Measurements from ENCODE around the gene SLC7A5.

Gene SLC7A5

GRCh38 chr16:87860553-87861299, 8.6 kb downstream of the SLC7A5 start (continued):
- TF ChIP-seq, protein P1, sequence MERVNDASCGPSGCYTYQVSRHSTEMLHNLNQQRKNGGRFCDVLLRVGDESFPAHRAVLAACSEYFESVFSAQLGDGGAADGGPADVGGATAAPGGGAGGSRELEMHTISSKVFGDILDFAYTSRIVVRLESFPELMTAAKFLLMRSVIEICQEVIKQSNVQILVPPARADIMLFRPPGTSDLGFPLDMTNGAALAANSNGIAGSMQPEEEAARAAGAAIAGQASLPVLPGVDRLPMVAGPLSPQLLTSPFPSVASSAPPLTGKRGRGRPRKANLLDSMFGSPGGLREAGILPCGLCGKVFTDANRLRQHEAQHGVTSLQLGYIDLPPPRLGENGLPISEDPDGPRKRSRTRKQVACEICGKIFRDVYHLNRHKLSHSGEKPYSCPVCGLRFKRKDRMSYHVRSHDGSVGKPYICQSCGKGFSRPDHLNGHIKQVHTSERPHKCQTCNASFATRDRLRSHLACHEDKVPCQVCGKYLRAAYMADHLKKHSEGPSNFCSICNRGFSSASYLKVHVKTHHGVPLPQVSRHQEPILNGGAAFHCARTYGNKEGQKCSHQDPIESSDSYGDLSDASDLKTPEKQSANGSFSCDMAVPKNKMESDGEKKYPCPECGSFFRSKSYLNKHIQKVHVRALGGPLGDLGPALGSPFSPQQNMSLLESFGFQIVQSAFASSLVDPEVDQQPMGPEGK (tag by site-specific recombination; IDR thresholded peaks at IDR 0.05), result peak; percentile 59
- TF ChIP-seq GLIS1 (tag by site-specific recombination; IDR thresholded peaks at IDR 0.05) (peak; percentile 84), ZBTB20 (tag by site-specific recombination; IDR thresholded peaks at IDR 0.05) (0 out of 2 replicates have a peak, but pooled peaks have one; percentile 31), ZBTB17 (tag by site-specific recombination; IDR thresholded peaks at IDR 0.05) (peak; percentile 81), BCL11B (tag by site-specific recombination; IDR thresholded peaks at IDR 0.05; ENCODE audit: low read depth) (no peak), ZBTB7A (tag by site-specific recombination; IDR thresholded peaks at IDR 0.05; ENCODE audit: low read depth) (no peak), ZNF335 (tag by site-specific recombination; conservative IDR thresholded peaks at IDR 0.05) (peak; percentile 41), ZNF24 (tag by site-specific recombination; IDR thresholded peaks at IDR 0.05) (no peak), KLF17 (tag by site-specific recombination; IDR thresholded peaks at IDR 0.05) (peak; percentile 52; the same call in 1 of the 2 replicates), ZBTB21 (tag by site-specific recombination; IDR thresholded peaks at IDR 0.05) (peak; percentile 17; the same call in 1 of the 2 replicates), ZEB2 (tag by site-specific recombination; IDR thresholded peaks at IDR 0.05) (peak; percentile 38; the same call in 1 of the 2 replicates), ZNF423 (tag by site-specific recombination; IDR thresholded peaks at IDR 0.05) (peak; percentile 45; the same call in 1 of the 2 replicates), ZIC2 (tag by site-specific recombination; IDR thresholded peaks at IDR 0.05) (peak; percentile 81), GLIS2 (tag by site-specific recombination; IDR thresholded peaks at IDR 0.05) (peak; percentile 54; the same call in 1 of the 2 replicates), IKZF3 (tag by site-specific recombination; IDR thresholded peaks at IDR 0.05) (peak; percentile 65), ZNF600 (tag by site-specific recombination; IDR thresholded peaks at IDR 0.05) (0 out of 2 replicates have a peak, but pooled peaks have one; percentile 43), SP2 (tag by site-specific recombination; IDR thresholded peaks at IDR 0.05) (peak; percentile 48), ZNF132 (tag by site-specific recombination; IDR thresholded peaks at IDR 0.05; ENCODE audit: borderline replicate concordance) (no peak)
- TF ChIP-seq, protein P2, sequence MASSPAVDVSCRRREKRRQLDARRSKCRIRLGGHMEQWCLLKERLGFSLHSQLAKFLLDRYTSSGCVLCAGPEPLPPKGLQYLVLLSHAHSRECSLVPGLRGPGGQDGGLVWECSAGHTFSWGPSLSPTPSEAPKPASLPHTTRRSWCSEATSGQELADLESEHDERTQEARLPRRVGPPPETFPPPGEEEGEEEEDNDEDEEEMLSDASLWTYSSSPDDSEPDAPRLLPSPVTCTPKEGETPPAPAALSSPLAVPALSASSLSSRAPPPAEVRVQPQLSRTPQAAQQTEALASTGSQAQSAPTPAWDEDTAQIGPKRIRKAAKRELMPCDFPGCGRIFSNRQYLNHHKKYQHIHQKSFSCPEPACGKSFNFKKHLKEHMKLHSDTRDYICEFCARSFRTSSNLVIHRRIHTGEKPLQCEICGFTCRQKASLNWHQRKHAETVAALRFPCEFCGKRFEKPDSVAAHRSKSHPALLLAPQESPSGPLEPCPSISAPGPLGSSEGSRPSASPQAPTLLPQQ (tag by site-specific recombination; IDR thresholded peaks at IDR 0.05), result peak; percentile 50; the same call in 1 of the 2 replicates
- TF ChIP-seq, protein P3, sequence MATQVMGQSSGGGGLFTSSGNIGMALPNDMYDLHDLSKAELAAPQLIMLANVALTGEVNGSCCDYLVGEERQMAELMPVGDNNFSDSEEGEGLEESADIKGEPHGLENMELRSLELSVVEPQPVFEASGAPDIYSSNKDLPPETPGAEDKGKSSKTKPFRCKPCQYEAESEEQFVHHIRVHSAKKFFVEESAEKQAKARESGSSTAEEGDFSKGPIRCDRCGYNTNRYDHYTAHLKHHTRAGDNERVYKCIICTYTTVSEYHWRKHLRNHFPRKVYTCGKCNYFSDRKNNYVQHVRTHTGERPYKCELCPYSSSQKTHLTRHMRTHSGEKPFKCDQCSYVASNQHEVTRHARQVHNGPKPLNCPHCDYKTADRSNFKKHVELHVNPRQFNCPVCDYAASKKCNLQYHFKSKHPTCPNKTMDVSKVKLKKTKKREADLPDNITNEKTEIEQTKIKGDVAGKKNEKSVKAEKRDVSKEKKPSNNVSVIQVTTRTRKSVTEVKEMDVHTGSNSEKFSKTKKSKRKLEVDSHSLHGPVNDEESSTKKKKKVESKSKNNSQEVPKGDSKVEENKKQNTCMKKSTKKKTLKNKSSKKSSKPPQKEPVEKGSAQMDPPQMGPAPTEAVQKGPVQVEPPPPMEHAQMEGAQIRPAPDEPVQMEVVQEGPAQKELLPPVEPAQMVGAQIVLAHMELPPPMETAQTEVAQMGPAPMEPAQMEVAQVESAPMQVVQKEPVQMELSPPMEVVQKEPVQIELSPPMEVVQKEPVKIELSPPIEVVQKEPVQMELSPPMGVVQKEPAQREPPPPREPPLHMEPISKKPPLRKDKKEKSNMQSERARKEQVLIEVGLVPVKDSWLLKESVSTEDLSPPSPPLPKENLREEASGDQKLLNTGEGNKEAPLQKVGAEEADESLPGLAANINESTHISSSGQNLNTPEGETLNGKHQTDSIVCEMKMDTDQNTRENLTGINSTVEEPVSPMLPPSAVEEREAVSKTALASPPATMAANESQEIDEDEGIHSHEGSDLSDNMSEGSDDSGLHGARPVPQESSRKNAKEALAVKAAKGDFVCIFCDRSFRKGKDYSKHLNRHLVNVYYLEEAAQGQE (tag by site-specific recombination; IDR thresholded peaks at IDR 0.05), result peak; percentile 36; the same call in 1 of the 2 replicates
